ENCODE data around the gene GLB1L3.
A peak's percentile ranks its signal among the peaks of the same experiment; 100 is the strongest.
"Not testable (repeated sequence)": the region's sequence is repeated elsewhere in the genome, so short reads cannot be mapped to it uniquely, and the experiment has no call there.

The GLB1L3 gene

DNA sequence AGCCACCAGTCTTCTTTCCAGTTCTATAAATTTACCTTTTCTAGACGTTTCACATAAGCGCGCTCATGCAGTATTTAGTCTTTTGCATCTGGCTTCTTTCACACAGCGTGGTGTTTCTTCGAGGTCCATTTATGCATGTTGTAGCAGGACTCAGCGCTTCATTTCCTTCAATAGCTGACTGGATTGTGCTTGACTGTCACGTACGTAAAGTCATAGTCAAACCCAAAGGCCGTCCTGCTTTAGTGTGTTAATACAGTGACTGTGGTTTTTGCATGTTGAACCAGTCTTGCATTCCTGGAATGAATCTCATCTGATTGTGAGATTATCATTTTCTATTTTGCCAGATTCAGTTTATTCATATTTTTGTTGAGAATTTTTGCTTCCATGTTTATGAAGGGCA lies 18.5 kb downstream of the GLB1L3 start:
- Histone ChIP-seq H3K36me3 (ENCODE audit: control insufficient read depth in 1 of 2, insufficient read depth in 2 of 2, low read length in 2 of 2) (no peaks in the 10 kb centered on the region), H3K9ac (ENCODE audit: low read depth in 1 of 2, low read length in 2 of 2) (no peak overlapping the region), H3K4me1 (ENCODE audit: control insufficient read depth in 1 of 2, insufficient read depth in 2 of 2, low read length in 2 of 2) (no peaks in the 10 kb centered on the region), H3K27me3 (ENCODE audit: control insufficient read depth in 1 of 2, insufficient read depth in 2 of 2, low read length in 2 of 2) (no peaks in the 10 kb centered on the region), H3K9me3 (ENCODE audit: control insufficient read depth in 1 of 2, low read length in 2 of 2) (no peaks in the 10 kb centered on the region), H3K27ac (ENCODE audit: low read depth, low read length) (no peak overlapping the region), H3K4me3 (ENCODE audit: low read depth in 1 of 2, low read length in 2 of 2) (no peak overlapping the region)

DNA sequence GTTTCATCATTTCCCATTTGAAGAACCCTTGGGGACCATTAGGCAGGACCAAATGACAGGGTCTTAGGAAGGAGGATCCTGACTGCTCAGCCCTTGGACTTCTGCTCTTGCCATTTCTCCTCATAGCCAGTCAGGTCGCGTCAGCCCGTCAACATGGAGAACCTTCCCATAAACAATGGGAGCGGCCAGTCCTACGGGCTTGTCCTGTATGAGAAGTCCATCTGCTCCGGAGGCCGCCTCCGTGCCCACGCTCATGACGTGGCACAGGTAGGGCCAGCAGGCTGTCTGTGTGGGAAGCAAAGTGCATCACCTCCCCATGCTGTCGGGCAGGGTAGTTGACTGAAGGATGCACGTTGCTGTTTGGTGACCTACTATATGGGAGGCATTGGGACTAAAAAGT lies 36.0 kb downstream of the GLB1L3 start:
- no peaks in the 10 kb centered on the region for H3K4me1 ChIP-seq (ENCODE audit: control insufficient read depth in 1 of 2, insufficient read depth in 2 of 2, low read length in 2 of 2)
- H3K27me3 ChIP-seq (ENCODE audit: control insufficient read depth in 1 of 2, insufficient read depth in 2 of 2, low read length in 2 of 2) = peaks cover 0 to 3% of the 10 kb centered on the region in 2 donors
- no peak overlapping the region for H3K4me3 ChIP-seq (ENCODE audit: low read depth in 1 of 2, low read length in 2 of 2)
- no peak overlapping the region for H3K9ac ChIP-seq (ENCODE audit: low read depth in 1 of 2, low read length in 2 of 2)
- no peaks in the 10 kb centered on the region for H3K36me3 ChIP-seq (ENCODE audit: control insufficient read depth in 1 of 2, insufficient read depth in 2 of 2, low read length in 2 of 2)
- H3K27ac ChIP-seq (ENCODE audit: low read depth, low read length) = no peak overlapping the region
- peaks cover 0 to 2% of the 10 kb centered on the region in 2 donors for H3K9me3 ChIP-seq (ENCODE audit: control insufficient read depth in 1 of 2, low read length in 2 of 2)

GRCh38 chr11:134312807-134313206 lies 36.6 kb downstream of the GLB1L3 start:
- Histone ChIP-seq H3K9ac (ENCODE audit: low read depth in 1 of 2, low read length in 2 of 2) (no peak overlapping the region), H3K27me3 (ENCODE audit: control insufficient read depth in 1 of 2, insufficient read depth in 2 of 2, low read length in 2 of 2) (peaks cover 0 to 3% of the 10 kb centered on the region in 2 donors), H3K27ac (ENCODE audit: low read depth, low read length) (no peak overlapping the region), H3K4me1 (ENCODE audit: control insufficient read depth in 1 of 2, insufficient read depth in 2 of 2, low read length in 2 of 2) (no peaks in the 10 kb centered on the region), H3K4me3 (ENCODE audit: low read depth in 1 of 2, low read length in 2 of 2) (no peak overlapping the region), H3K9me3 (ENCODE audit: control insufficient read depth in 1 of 2, low read length in 2 of 2) (peaks cover 0 to 5% of the 10 kb centered on the region in 2 donors), H3K36me3 (ENCODE audit: control insufficient read depth in 1 of 2, insufficient read depth in 2 of 2, low read length in 2 of 2) (no peaks in the 10 kb centered on the region)

DNA sequence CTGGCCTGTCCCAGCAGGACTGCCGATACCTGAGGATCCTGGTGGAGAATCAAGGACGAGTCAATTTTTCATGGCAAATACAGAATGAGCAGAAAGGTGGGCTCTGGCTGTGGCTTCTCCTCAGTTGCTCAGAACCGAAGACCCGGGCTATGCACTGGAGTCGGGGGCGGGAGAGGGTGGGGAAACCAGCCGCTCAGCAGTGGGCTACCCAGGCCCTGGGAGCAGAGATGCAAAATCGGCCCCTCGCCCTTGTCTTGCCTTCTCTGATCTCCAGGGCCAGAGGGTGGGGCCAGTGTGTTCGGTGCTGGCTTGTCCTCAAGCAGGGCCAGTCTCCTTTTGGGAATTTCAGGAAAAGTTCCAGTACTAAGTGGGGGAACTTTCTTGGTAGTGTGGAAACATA lies 37.2 kb downstream of the GLB1L3 start:
- H3K9me3 ChIP-seq (ENCODE audit: control insufficient read depth in 1 of 2, low read length in 2 of 2) = peaks cover 0 to 5% of the 10 kb centered on the region in 2 donors
- peaks cover 0 to 3% of the 10 kb centered on the region in 2 donors for H3K27me3 ChIP-seq (ENCODE audit: control insufficient read depth in 1 of 2, insufficient read depth in 2 of 2, low read length in 2 of 2)
- H3K9ac ChIP-seq (ENCODE audit: low read depth in 1 of 2, low read length in 2 of 2) = no peak overlapping the region
- no peaks in the 10 kb centered on the region for H3K36me3 ChIP-seq (ENCODE audit: control insufficient read depth in 1 of 2, insufficient read depth in 2 of 2, low read length in 2 of 2)
- no peak overlapping the region for H3K4me3 ChIP-seq (ENCODE audit: low read depth in 1 of 2, low read length in 2 of 2)
- no peaks in the 10 kb centered on the region for H3K4me1 ChIP-seq (ENCODE audit: control insufficient read depth in 1 of 2, insufficient read depth in 2 of 2, low read length in 2 of 2)
- H3K27ac ChIP-seq (ENCODE audit: low read depth, low read length) = no peak overlapping the region

DNA sequence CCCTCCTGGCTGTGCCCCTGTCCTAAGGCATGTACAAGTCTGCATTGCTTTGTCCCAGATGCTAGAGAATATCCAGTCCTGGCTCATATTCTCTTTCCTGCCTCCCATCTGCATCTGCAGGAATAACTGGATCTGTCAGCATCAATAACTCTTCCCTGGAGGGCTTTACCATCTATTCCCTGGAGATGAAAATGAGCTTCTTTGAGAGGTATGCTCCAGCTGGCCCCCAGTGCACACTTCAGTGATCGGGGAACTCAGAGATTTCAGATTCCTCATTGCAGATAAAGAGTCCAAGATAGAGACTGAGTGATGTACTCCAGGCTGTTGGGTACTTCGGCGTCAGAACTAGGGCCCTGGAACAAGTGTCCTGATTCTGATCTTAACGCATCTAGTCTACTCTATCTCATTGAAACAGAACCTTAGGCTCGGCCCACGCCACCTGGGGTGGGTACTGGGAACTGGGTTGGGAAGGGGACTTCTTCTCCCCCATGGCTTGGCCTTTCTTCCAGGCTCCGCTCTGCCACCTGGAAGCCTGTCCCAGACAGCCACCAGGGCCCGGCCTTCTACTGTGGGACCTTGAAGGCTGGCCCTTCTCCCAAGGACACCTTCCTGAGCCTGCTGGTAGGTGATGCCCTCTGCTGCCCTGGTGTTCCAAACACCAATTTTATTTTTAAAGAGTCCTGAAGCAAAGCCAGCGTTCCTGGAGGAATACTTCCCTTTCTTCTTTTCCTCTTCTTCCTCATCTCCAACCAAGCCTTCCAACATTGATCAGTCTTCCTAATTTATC lies 37.8 kb downstream of the GLB1L3 start:
- H3K9me3 ChIP-seq (ENCODE audit: control insufficient read depth in 1 of 2, low read length in 2 of 2) = peaks cover 0 to 5% of the 10 kb centered on the region in 2 donors
- H3K4me3 ChIP-seq (ENCODE audit: low read depth in 1 of 2, low read length in 2 of 2) = no peak overlapping the region
- H3K27me3 ChIP-seq (ENCODE audit: control insufficient read depth in 1 of 2, insufficient read depth in 2 of 2, low read length in 2 of 2) = peaks cover 0 to 6% of the 10 kb centered on the region in 2 donors
- H3K36me3 ChIP-seq (ENCODE audit: control insufficient read depth in 1 of 2, insufficient read depth in 2 of 2, low read length in 2 of 2) = no peaks in the 10 kb centered on the region
- no peaks in the 10 kb centered on the region for H3K4me1 ChIP-seq (ENCODE audit: control insufficient read depth in 1 of 2, insufficient read depth in 2 of 2, low read length in 2 of 2)
- H3K9ac ChIP-seq (ENCODE audit: low read depth in 1 of 2, low read length in 2 of 2) = no peak overlapping the region
- no peak overlapping the region for H3K27ac ChIP-seq (ENCODE audit: low read depth, low read length)

DNA sequence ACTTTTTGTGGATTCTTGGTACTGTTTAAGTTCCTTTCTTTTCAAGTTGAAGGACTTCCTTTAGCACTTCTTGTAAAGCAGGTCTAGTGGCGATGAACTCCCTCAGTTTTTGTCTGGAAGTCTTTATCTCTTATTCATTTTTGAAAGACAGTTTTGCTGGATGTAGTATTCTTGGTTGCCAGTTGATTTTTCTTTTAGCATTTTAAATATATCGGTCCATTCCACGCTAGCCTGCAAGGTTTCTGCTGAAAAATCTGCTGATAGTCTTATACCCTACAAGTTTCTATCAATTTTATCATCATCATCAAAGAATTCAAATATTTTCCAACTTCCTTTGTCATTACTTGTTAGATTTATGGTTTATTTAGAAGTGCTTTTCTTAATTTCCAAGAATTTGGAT lies 40.9 kb downstream of the GLB1L3 start:
- Histone ChIP-seq H3K4me1 (ENCODE audit: control insufficient read depth in 1 of 2, insufficient read depth in 2 of 2, low read length in 2 of 2) (no peaks in the 10 kb centered on the region), H3K27me3 (ENCODE audit: control insufficient read depth in 1 of 2, insufficient read depth in 2 of 2, low read length in 2 of 2) (peaks cover 0 to 6% of the 10 kb centered on the region in 2 donors), H3K27ac (ENCODE audit: low read depth, low read length) (no peak overlapping the region), H3K36me3 (ENCODE audit: control insufficient read depth in 1 of 2, insufficient read depth in 2 of 2, low read length in 2 of 2) (no peaks in the 10 kb centered on the region), H3K4me3 (ENCODE audit: low read depth in 1 of 2, low read length in 2 of 2) (no peak overlapping the region), H3K9me3 (ENCODE audit: control insufficient read depth in 1 of 2, low read length in 2 of 2) (peaks cover 0 to 5% of the 10 kb centered on the region in 2 donors), H3K9ac (ENCODE audit: low read depth in 1 of 2, low read length in 2 of 2) (no peak overlapping the region)

- H3K27ac ChIP-seq (ENCODE audit: low read depth, low read length); H3K9me3 ChIP-seq (ENCODE audit: control insufficient read depth in 1 of 2, low read length in 2 of 2); H3K4me1 ChIP-seq (ENCODE audit: control insufficient read depth in 1 of 2, insufficient read depth in 2 of 2, low read length in 2 of 2); H3K4me3 ChIP-seq (ENCODE audit: low read depth in 1 of 2, low read length in 2 of 2); H3K9ac ChIP-seq (ENCODE audit: low read depth in 1 of 2, low read length in 2 of 2); H3K27me3 ChIP-seq (ENCODE audit: control insufficient read depth in 1 of 2, insufficient read depth in 2 of 2, low read length in 2 of 2); H3K36me3 ChIP-seq (ENCODE audit: control insufficient read depth in 1 of 2, insufficient read depth in 2 of 2, low read length in 2 of 2): not testable (repeated sequence)
These were observed 45.2 kb downstream of the GLB1L3 start for GRCh38 chr11:134321373-134321772.

DNA sequence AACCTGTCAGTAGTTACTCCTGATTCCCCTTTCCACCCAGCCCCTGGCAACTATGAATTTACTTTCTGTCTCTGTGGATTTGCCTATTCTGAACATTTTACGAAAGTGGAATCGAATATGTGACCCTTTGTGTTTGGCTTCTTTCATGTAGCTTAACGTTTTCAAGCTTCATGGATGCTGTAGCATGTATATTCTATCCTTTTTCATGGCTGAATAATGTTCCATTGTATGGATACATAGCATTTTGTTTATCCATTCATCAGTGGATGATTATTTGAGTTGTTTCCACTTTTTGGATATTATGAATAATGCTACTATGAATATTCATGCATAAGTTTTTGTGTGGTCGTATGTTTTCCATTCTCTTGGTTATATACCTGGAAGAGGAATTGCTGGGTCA lies 46.4 kb downstream of the GLB1L3 start:
- Histone ChIP-seq H3K4me1 (ENCODE audit: control insufficient read depth in 1 of 2, insufficient read depth in 2 of 2, low read length in 2 of 2) (no peaks in the 10 kb centered on the region), H3K4me3 (ENCODE audit: low read depth in 1 of 2, low read length in 2 of 2) (no peak overlapping the region), H3K27me3 (ENCODE audit: control insufficient read depth in 1 of 2, insufficient read depth in 2 of 2, low read length in 2 of 2) (peaks cover 0 to 3% of the 10 kb centered on the region in 2 donors), H3K9ac (ENCODE audit: low read depth in 1 of 2, low read length in 2 of 2) (no peak overlapping the region), H3K9me3 (ENCODE audit: control insufficient read depth in 1 of 2, low read length in 2 of 2) (peaks cover 0 to under 1% of the 10 kb centered on the region in 2 donors), H3K27ac (ENCODE audit: low read depth, low read length) (no peak overlapping the region), H3K36me3 (ENCODE audit: control insufficient read depth in 1 of 2, insufficient read depth in 2 of 2, low read length in 2 of 2) (no peaks in the 10 kb centered on the region)

- Histone ChIP-seq H3K4me1 (ENCODE audit: control insufficient read depth in 1 of 2, insufficient read depth in 2 of 2, low read length in 2 of 2) (peaks cover 8 to 13% of the 10 kb centered on the region in 2 donors), H3K36me3 (ENCODE audit: control insufficient read depth in 1 of 2, insufficient read depth in 2 of 2, low read length in 2 of 2) (no peaks in the 10 kb centered on the region), H3K9me3 (ENCODE audit: control insufficient read depth in 1 of 2, low read length in 2 of 2) (no peaks in the 10 kb centered on the region), H3K27me3 (ENCODE audit: control insufficient read depth in 1 of 2, insufficient read depth in 2 of 2, low read length in 2 of 2) (peaks cover 0 to 4% of the 10 kb centered on the region in 2 donors), H3K27ac (ENCODE audit: low read depth, low read length) (no peak overlapping the region), H3K9ac (ENCODE audit: low read depth in 1 of 2, low read length in 2 of 2) (no peak overlapping the region), H3K4me3 (ENCODE audit: low read depth in 1 of 2, low read length in 2 of 2) (no peak overlapping the region)
These were observed 52.3 kb downstream of the GLB1L3 start for GRCh38 chr11:134328433-134328832.

- Histone ChIP-seq H3K9ac (ENCODE audit: low read depth in 1 of 2, low read length in 2 of 2) (peak overlapping the region; percentile 2 to 36), H3K27me3 (ENCODE audit: control insufficient read depth in 1 of 2, insufficient read depth in 2 of 2, low read length in 2 of 2) (peaks cover 0 to 4% of the 10 kb centered on the region in 2 donors), H3K36me3 (ENCODE audit: control insufficient read depth in 1 of 2, insufficient read depth in 2 of 2, low read length in 2 of 2) (no peaks in the 10 kb centered on the region), H3K4me1 (ENCODE audit: control insufficient read depth in 1 of 2, insufficient read depth in 2 of 2, low read length in 2 of 2) (peaks cover 8 to 13% of the 10 kb centered on the region in 2 donors), H3K9me3 (ENCODE audit: control insufficient read depth in 1 of 2, low read length in 2 of 2) (no peaks in the 10 kb centered on the region), H3K27ac (ENCODE audit: low read depth, low read length) (no peak overlapping the region), H3K4me3 (ENCODE audit: low read depth in 1 of 2, low read length in 2 of 2) (peak overlapping the region; percentile 48 to 65)
These were observed 54.6 kb downstream of the GLB1L3 start for GRCh38 chr11:134330611-134331353.

Measured in duodenal mucosa (tissue), 2 donors.